Measurements from ENCODE around the gene TTC13.

- TF ChIP-seq CTCF (IDR thresholded peaks at IDR 0.05) (no peak), USF1 (CRISPR knock-in tag; IDR thresholded peaks at IDR 0.05) (no peak), MAX (CRISPR knock-in tag; IDR thresholded peaks at IDR 0.05) (no peak), GABPB1 (CRISPR knock-in tag; IDR thresholded peaks at IDR 0.05) (no peak), ZNF532 (CRISPR knock-in tag; IDR thresholded peaks at IDR 0.05; ENCODE audit: borderline replicate concordance) (no peak), ZNF425 (CRISPR knock-in tag; conservative IDR thresholded peaks at IDR 0.05) (no peak), RORB (CRISPR knock-in tag; IDR thresholded peaks at IDR 0.05) (no peak), IRF2 (CRISPR knock-in tag; IDR thresholded peaks at IDR 0.05; ENCODE audit: borderline replicate concordance, low read depth) (no peak), JUN (CRISPR knock-in tag; IDR thresholded peaks at IDR 0.05) (no peak), ATF3 (CRISPR knock-in tag; conservative IDR thresholded peaks at IDR 0.05) (no peak), TCF7 (CRISPR knock-in tag; IDR thresholded peaks at IDR 0.05; ENCODE audit: low read depth) (no peak), ZNF416 (CRISPR knock-in tag; IDR thresholded peaks at IDR 0.05) (no peak), PREB (CRISPR knock-in tag; IDR thresholded peaks at IDR 0.05; ENCODE audit: borderline replicate concordance) (no peak), FOXP1 (CRISPR knock-in tag; IDR thresholded peaks at IDR 0.05; ENCODE audit: borderline replicate concordance) (no peak)
Measured at GRCh38 chr1:230898748-230899147, 79.9 kb downstream of the TTC13 start.
